D721Med (cell line): ENCODE measurements around the gene ZNF407.

ENCODE experiments used
- DNase-seq: peaks from one replicate; pipeline ENCODE4 v3.0.0; 2011; ENCODE audit warnings: low spot score; ENCODE audit not compliant: insufficient read length
- FAIRE-seq: peaks from 2 replicates; lab custom pipeline; 2011; peaks lifted over from hg19 to GRCh38; lab: Jason Lieb, UNC
- CTCF ChIP-seq: IDR thresholded peaks from 2 replicates; pipeline ENCODE4 v1.5.1; 2012; ENCODE audit warnings: mild to moderate bottlenecking, control low read depth; ENCODE audit not compliant: insufficient read depth; ENCODE audit errors: missing control alignments

The ZNF407 gene

GRCh38 chr18:74633652-74634352, 36.1 kb downstream of the ZNF407 start:
- DNase-seq = no peak

GRCh38 chr18:74635224-74635975, 37.7 kb downstream of the ZNF407 start:
- TF ChIP-seq CTCF = no peak
- no peak for FAIRE-seq
- DNase-seq = no peak

More at GRCh38 chr18:74633652-74634352, 36.1 kb downstream of the ZNF407 start:
- no peak for FAIRE-seq
- TF ChIP-seq CTCF = no peak

GRCh38 chr18:74637070-74637469, 39.4 kb downstream of the ZNF407 start:
- FAIRE-seq (no peak), DNase-seq (no peak)
- no peak for TF ChIP-seq CTCF

- FAIRE-seq = no peak
- no peak for TF ChIP-seq CTCF
- no peak for DNase-seq
Measured at GRCh38 chr18:74638210-74638609, 40.5 kb downstream of the ZNF407 start.

- DNase-seq (no peak), FAIRE-seq (no peak)
- TF ChIP-seq CTCF = no peak
Measured at GRCh38 chr18:74644713-74645112, 47.0 kb downstream of the ZNF407 start.

- no peak for DNase-seq
- FAIRE-seq = no peak
- no peak for TF ChIP-seq CTCF
Measured at GRCh38 chr18:74645679-74646078, 48.0 kb downstream of the ZNF407 start.
